K562 (cell line): Measurements from ENCODE around the gene IL4I1. TPM values are rescaled to one million over a fixed set of nuclear protein-coding genes. Genes with fewer than 3 reads are reported as not detected.

ENCODE experiments used
- DPF2 ChIP-seq: fragments of 450-650 bp; IDR thresholded peaks from 2 replicates; pipeline ENCODE4 v1.6.1; 2016
- KLF16 ChIP-seq: IDR thresholded peaks from 2 replicates; pipeline ENCODE4 v1.6.1; 2016; ENCODE audit warnings: antibody characterized with exemption
- NFE2 ChIP-seq: IDR thresholded peaks from 2 replicates; pipeline ENCODE4 v1.6.1; 2014; ENCODE audit warnings: antibody characterized with exemption, low read depth
- POU5F1 ChIP-seq: fragments of 150-350 bp; IDR thresholded peaks from 2 replicates; pipeline ENCODE4 v1.6.1; 2014; ENCODE audit warnings: borderline replicate concordance, low read length, low read depth, mild to moderate bottlenecking; ENCODE audit not compliant: partially characterized antibody
- RAD51 ChIP-seq: fragments of 450-650 bp; IDR thresholded peaks from 2 replicates; pipeline ENCODE4 v1.7.1; 2016; ENCODE audit warnings: low read depth, mild to moderate bottlenecking, borderline replicate concordance
- TSC22D4 ChIP-seq: fragments of 450-650 bp; IDR thresholded peaks from 2 replicates; pipeline ENCODE4 v1.6.1; 2016; ENCODE audit warnings: missing genetic modification characterization, missing biosample characterization, control low read depth
- ZNF232 ChIP-seq: sonication (generic); formaldehyde crosslinking; IDR thresholded peaks from 2 replicates; pipeline ENCODE4 v1.8.0; 2022; ENCODE audit warnings: mild to moderate bottlenecking, missing genetic modification reagents
- polyA plus RNA-seq, 8 experiments: library from polyadenylated mRNA; depleted of rRNA in 4 of 8; stranded (reverse) in 5 of 8; unstranded in 3 of 8; fragments of >200 nt; fragmentation: Nextera tagmentation in 2 of 8; fragmentation: Illumina TruSeq in 1 of 8; extraction: Ambion mirVana in 2 of 8; extraction: Trizol in 1 of 8; gene quantifications; 2 replicates each; pipeline versions ENCODE4 v1.2.1 to v1.2.3, GENCODE V29; 2011 to 2014; ENCODE audit warnings: inconsistent platforms in 1 of 8, missing spikeins in 1 of 8
- total RNA-seq, 7 experiments: library from RNA; depleted of rRNA in 6 of 7; stranded (reverse); fragments of >200 nt in 6 of 7; fragmentation: Illumina TruSeq in 2 of 7; extraction: Trizol in 2 of 7; gene quantifications; 2 replicates each; pipeline versions ENCODE4 v1.2.1 to v1.2.3, GENCODE V29; 2011 to 2021; ENCODE audit warnings: low replicate concordance in 1 of 7
- TF ChIP-seq, protein P1 (sequence below): sonication (generic); formaldehyde crosslinking; IDR thresholded peaks from 2 replicates; pipeline ENCODE4 v1.9.0; 2022; ENCODE audit warnings: mild to moderate bottlenecking, missing genetic modification reagents
- TF ChIP-seq, protein P2 (sequence below), 2 experiments: fragments of 150-350 bp in 1 of 2; IDR thresholded peaks; 2 replicates each; pipeline ENCODE4 v1.6.1; 2012 to 2016; ENCODE audit warnings: low read depth in 2 of 2, low read length in 2 of 2, mild to moderate bottlenecking in 1 of 2, moderate library complexity in 1 of 2
- TF ChIP-seq, protein P3 (sequence below): sonication (generic); formaldehyde crosslinking; IDR thresholded peaks from 2 replicates; pipeline ENCODE4 v1.8.1; 2022; ENCODE audit warnings: missing genetic modification reagents
- TF ChIP-seq, protein P4 (sequence below): fragments of 200-600 bp; sonication (generic); IDR thresholded peaks from one replicate; pipeline ENCODE4 v1.6.1; 2012; ENCODE audit warnings: mild to moderate bottlenecking, low read depth, low read length, inconsistent platforms

The IL4I1 gene
- total and polyA plus RNA-seq, 9 of the 15 experiments (the other 6 are each of a cell fraction or from before 2014, with no cell fraction given), result 0.06 to 0.95 (median 0.43) TPM; not detected in 2

DNA sequence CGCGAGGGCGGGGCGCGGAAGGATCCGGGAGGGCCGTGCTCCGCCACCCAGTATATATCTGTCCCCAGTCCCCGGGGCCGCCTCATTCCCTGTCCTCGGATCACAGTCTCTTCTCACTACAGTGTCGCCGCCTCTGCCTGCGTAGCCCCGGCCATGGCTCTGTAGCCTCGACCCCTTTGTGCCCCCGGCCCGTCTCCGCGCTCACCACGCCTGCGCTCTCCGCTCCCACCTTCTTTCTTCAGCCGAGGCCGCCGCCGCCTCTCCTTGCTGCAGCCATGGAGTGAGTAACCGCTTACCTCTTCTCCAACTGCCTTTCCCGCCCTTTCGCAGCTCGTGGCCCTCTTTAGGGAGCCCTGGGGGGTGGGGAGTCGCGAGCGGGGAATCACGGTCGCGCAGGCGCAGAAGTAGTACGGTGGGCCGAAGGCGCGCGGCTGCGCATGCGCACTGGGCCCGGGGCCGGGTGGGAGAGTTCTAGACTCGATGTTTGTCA, 32.5 kb upstream of the IL4I1 start, which contains the start of the genes ATF5 and NUP62 (continued):
- TF ChIP-seq DPF2 (0 out of 2 replicates have a peak, but pooled peaks have one; percentile 12), RAD51 (0 out of 2 replicates have a peak, but pooled peaks have one; percentile 37), ZNF232 (CRISPR knock-in tag) (no peak), POU5F1 (peak; percentile 45), NFE2 (peak; percentile 2; the same call in 1 of the 2 replicates), KLF16 (no peak), TSC22D4 (no peak)
- TF ChIP-seq, protein P1, sequence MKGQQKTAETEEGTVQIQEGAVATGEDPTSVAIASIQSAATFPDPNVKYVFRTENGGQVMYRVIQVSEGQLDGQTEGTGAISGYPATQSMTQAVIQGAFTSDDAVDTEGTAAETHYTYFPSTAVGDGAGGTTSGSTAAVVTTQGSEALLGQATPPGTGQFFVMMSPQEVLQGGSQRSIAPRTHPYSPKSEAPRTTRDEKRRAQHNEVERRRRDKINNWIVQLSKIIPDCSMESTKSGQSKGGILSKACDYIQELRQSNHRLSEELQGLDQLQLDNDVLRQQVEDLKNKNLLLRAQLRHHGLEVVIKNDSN (CRISPR knock-in tag), result no peak
- TF ChIP-seq, protein P2, sequence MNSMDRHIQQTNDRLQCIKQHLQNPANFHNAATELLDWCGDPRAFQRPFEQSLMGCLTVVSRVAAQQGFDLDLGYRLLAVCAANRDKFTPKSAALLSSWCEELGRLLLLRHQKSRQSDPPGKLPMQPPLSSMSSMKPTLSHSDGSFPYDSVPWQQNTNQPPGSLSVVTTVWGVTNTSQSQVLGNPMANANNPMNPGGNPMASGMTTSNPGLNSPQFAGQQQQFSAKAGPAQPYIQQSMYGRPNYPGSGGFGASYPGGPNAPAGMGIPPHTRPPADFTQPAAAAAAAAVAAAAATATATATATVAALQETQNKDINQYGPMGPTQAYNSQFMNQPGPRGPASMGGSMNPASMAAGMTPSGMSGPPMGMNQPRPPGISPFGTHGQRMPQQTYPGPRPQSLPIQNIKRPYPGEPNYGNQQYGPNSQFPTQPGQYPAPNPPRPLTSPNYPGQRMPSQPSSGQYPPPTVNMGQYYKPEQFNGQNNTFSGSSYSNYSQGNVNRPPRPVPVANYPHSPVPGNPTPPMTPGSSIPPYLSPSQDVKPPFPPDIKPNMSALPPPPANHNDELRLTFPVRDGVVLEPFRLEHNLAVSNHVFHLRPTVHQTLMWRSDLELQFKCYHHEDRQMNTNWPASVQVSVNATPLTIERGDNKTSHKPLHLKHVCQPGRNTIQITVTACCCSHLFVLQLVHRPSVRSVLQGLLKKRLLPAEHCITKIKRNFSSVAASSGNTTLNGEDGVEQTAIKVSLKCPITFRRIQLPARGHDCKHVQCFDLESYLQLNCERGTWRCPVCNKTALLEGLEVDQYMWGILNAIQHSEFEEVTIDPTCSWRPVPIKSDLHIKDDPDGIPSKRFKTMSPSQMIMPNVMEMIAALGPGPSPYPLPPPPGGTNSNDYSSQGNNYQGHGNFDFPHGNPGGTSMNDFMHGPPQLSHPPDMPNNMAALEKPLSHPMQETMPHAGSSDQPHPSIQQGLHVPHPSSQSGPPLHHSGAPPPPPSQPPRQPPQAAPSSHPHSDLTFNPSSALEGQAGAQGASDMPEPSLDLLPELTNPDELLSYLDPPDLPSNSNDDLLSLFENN (IDR thresholded peaks at IDR 0.05; ENCODE audit: low read depth in 2 of 2, low read length in 2 of 2), result peak in 1 of 2 experiments; percentile 78; a peak in 1 of 4 replicates
- TF ChIP-seq, protein P3, sequence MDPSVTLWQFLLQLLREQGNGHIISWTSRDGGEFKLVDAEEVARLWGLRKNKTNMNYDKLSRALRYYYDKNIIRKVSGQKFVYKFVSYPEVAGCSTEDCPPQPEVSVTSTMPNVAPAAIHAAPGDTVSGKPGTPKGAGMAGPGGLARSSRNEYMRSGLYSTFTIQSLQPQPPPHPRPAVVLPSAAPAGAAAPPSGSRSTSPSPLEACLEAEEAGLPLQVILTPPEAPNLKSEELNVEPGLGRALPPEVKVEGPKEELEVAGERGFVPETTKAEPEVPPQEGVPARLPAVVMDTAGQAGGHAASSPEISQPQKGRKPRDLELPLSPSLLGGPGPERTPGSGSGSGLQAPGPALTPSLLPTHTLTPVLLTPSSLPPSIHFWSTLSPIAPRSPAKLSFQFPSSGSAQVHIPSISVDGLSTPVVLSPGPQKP (CRISPR knock-in tag), result 0 out of 2 replicates have a peak, but pooled peaks have one; percentile 20
- TF ChIP-seq, protein P4, sequence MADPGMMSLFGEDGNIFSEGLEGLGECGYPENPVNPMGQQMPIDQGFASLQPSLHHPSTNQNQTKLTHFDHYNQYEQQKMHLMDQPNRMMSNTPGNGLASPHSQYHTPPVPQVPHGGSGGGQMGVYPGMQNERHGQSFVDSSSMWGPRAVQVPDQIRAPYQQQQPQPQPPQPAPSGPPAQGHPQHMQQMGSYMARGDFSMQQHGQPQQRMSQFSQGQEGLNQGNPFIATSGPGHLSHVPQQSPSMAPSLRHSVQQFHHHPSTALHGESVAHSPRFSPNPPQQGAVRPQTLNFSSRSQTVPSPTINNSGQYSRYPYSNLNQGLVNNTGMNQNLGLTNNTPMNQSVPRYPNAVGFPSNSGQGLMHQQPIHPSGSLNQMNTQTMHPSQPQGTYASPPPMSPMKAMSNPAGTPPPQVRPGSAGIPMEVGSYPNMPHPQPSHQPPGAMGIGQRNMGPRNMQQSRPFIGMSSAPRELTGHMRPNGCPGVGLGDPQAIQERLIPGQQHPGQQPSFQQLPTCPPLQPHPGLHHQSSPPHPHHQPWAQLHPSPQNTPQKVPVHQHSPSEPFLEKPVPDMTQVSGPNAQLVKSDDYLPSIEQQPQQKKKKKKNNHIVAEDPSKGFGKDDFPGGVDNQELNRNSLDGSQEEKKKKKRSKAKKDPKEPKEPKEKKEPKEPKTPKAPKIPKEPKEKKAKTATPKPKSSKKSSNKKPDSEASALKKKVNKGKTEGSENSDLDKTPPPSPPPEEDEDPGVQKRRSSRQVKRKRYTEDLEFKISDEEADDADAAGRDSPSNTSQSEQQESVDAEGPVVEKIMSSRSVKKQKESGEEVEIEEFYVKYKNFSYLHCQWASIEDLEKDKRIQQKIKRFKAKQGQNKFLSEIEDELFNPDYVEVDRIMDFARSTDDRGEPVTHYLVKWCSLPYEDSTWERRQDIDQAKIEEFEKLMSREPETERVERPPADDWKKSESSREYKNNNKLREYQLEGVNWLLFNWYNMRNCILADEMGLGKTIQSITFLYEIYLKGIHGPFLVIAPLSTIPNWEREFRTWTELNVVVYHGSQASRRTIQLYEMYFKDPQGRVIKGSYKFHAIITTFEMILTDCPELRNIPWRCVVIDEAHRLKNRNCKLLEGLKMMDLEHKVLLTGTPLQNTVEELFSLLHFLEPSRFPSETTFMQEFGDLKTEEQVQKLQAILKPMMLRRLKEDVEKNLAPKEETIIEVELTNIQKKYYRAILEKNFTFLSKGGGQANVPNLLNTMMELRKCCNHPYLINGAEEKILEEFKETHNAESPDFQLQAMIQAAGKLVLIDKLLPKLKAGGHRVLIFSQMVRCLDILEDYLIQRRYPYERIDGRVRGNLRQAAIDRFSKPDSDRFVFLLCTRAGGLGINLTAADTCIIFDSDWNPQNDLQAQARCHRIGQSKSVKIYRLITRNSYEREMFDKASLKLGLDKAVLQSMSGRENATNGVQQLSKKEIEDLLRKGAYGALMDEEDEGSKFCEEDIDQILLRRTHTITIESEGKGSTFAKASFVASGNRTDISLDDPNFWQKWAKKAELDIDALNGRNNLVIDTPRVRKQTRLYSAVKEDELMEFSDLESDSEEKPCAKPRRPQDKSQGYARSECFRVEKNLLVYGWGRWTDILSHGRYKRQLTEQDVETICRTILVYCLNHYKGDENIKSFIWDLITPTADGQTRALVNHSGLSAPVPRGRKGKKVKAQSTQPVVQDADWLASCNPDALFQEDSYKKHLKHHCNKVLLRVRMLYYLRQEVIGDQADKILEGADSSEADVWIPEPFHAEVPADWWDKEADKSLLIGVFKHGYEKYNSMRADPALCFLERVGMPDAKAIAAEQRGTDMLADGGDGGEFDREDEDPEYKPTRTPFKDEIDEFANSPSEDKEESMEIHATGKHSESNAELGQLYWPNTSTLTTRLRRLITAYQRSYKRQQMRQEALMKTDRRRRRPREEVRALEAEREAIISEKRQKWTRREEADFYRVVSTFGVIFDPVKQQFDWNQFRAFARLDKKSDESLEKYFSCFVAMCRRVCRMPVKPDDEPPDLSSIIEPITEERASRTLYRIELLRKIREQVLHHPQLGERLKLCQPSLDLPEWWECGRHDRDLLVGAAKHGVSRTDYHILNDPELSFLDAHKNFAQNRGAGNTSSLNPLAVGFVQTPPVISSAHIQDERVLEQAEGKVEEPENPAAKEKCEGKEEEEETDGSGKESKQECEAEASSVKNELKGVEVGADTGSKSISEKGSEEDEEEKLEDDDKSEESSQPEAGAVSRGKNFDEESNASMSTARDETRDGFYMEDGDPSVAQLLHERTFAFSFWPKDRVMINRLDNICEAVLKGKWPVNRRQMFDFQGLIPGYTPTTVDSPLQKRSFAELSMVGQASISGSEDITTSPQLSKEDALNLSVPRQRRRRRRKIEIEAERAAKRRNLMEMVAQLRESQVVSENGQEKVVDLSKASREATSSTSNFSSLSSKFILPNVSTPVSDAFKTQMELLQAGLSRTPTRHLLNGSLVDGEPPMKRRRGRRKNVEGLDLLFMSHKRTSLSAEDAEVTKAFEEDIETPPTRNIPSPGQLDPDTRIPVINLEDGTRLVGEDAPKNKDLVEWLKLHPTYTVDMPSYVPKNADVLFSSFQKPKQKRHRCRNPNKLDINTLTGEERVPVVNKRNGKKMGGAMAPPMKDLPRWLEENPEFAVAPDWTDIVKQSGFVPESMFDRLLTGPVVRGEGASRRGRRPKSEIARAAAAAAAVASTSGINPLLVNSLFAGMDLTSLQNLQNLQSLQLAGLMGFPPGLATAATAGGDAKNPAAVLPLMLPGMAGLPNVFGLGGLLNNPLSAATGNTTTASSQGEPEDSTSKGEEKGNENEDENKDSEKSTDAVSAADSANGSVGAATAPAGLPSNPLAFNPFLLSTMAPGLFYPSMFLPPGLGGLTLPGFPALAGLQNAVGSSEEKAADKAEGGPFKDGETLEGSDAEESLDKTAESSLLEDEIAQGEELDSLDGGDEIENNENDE, result no peak
